ENCODE results near the gene ATG16L1.

The ATG16L1 gene

GRCh38 chr2:233338812-233339368 lies 87.4 kb downstream of the ATG16L1 start:
- TF ChIP-seq ZFX (IDR thresholded peaks at IDR 0.05): no peak
- TF ChIP-seq, protein P1, sequence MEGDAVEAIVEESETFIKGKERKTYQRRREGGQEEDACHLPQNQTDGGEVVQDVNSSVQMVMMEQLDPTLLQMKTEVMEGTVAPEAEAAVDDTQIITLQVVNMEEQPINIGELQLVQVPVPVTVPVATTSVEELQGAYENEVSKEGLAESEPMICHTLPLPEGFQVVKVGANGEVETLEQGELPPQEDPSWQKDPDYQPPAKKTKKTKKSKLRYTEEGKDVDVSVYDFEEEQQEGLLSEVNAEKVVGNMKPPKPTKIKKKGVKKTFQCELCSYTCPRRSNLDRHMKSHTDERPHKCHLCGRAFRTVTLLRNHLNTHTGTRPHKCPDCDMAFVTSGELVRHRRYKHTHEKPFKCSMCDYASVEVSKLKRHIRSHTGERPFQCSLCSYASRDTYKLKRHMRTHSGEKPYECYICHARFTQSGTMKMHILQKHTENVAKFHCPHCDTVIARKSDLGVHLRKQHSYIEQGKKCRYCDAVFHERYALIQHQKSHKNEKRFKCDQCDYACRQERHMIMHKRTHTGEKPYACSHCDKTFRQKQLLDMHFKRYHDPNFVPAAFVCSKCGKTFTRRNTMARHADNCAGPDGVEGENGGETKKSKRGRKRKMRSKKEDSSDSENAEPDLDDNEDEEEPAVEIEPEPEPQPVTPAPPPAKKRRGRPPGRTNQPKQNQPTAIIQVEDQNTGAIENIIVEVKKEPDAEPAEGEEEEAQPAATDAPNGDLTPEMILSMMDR (conservative IDR thresholded peaks at IDR 0.05): no peak
- H3K27ac ChIP-seq: no peak overlapping the region

DNA sequence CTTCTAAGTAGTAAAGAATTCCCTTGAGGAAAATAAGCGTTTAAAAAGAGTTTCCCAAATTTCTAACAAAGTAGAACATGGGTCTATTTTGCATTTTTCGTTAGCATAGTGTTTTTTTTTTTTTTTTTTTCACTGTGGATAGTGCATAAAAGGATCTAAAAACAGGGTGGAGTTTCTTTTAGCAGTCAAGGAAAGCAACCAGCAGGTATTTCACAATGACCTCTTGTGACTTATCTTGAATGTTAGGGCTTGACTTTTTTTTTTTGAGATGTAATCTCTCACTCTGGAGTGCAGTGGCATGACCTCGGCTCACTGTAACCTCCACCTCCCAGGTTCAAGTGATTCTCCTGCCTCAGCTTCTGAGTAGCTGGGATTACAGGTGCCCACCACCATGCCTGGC lies 88.0 kb downstream of the ATG16L1 start:
- H3K27ac ChIP-seq: no peak overlapping the region
- TF ChIP-seq, protein P1 (conservative IDR thresholded peaks at IDR 0.05): no peak
- no peak for TF ChIP-seq ZFX (IDR thresholded peaks at IDR 0.05)

- TF ChIP-seq ZFX (IDR thresholded peaks at IDR 0.05): no peak
- TF ChIP-seq, protein P1 (conservative IDR thresholded peaks at IDR 0.05): no peak
- no peak overlapping the region for H3K27ac ChIP-seq
Measured at GRCh38 chr2:233341296-233341695, 89.8 kb downstream of the ATG16L1 start.

DNA sequence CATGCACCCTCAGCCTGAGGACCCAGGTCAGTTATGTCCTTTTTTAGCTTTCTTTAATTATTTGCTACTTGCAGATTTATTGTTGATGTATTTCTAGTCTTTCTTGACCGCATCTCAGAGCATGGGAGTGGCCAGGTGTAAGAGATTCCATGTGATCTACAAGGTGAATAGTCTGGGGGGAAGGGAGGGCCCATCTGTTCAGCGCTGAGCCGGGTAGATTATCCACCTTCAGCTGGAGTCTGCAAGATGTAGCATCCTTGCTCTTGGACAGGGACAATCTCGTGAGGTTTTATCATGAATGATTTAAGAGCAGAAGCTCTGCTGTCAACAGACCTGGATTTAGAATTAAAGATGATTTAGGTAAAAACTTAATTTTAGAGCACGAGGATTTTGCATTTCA lies 90.8 kb downstream of the ATG16L1 start:
- TF ChIP-seq ZFX (IDR thresholded peaks at IDR 0.05): no peak
- TF ChIP-seq, protein P1 (conservative IDR thresholded peaks at IDR 0.05): no peak
- H3K27ac ChIP-seq: no peak overlapping the region

- no peak overlapping the region for H3K27ac ChIP-seq
- TF ChIP-seq ZFX (IDR thresholded peaks at IDR 0.05): no peak
- TF ChIP-seq, protein P1 (conservative IDR thresholded peaks at IDR 0.05): no peak
Measured at GRCh38 chr2:233343171-233343705, 91.8 kb downstream of the ATG16L1 start.

Data from C4-2B (cell line).